NOMO-1 treated with dmso at 0.1 percent for 144 hours (cell line): ENCODE data around the gene EHD3.

Experiments used
- DNase-seq: peaks from one replicate; lab custom pipeline; 2025; ENCODE audit not compliant: unreplicated experiment; lab: John Stamatoyannopoulos, UW

The EHD3 gene

DNA sequence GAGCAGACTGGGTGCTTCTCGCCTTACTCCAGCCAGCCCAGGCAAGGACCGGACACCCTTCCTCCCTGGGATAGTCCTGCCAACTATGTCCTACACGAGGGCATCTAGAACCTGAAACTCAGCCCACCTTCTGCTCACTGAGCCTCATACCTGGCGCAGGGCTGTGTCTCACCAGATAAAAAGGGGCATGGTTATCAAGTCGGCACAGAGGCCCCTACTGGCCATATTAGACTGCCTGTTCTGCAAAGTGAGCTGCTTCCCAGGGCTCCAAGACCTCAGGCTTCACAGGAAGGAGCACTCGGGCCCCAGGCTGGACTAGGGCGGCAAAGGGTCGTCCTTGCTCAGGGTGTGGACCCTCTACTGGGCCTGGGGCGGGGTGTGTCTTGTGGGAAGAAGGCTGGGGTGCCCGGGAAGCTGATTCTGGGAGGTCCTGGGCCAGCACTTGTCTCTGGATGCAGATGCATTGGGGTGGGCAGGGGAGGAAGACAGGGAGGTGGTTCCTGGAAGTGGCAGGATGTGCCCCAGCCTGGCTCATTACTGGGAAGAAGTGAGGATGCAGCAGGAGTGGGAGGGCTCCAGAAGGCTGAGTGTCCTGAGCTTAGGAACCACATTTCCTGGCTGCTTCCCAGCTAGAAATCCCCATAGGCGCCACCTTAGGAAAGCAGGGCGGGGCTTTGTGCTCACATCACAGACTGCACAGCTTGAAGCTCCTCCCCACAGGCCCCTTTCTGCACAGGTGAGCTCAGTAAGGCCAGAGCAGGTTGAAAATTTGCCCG lies 19.6 kb downstream of the EHD3 start:
- no peak for DNase-seq

DNA sequence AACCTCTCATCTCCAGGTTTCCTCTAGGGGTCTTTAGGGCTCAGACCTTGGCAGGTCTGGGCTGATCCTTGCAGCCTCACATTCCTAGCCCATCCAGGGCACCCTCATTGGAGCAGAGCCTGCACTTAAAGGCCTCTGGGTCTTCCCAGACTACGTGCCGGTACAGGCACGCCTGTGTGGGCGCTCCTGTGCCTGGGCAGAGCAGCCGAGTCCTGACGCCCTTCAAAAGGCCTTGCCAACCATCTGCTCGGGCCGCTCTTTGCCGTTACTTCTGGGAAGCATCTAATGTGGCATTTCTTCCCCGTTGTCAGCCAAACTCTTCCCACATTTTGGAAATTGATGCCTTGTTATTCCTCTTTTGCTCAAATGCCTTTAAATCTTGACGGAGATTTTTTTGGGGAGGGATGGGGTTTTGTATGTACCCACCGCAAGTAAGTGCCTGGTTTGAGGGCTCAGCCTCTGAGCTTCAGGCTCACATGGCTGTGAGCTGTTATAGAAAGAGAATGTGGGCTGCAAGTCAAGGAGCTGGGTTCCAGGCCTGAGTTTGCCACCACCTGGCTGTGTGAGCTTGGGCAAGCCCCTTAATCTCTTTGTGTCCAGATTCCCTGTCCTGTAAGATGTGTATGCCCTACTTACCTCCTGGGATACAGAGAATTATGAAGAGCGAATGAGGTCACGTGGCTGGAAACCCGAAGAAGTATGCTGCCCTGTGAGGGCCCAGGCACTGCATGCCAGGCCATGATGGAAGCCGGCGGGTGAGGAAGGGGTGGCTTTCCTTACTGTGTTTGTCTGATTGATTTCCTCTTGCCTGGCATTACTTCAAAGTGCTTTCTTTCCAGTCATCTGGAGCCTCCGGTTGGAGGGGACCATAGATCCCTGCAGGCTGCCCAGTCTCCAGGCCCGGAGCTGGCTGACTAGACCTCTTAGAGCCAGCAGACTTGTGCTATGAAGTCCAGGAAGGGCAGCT lies 20.6 kb downstream of the EHD3 start:
- no peak for DNase-seq

DNA sequence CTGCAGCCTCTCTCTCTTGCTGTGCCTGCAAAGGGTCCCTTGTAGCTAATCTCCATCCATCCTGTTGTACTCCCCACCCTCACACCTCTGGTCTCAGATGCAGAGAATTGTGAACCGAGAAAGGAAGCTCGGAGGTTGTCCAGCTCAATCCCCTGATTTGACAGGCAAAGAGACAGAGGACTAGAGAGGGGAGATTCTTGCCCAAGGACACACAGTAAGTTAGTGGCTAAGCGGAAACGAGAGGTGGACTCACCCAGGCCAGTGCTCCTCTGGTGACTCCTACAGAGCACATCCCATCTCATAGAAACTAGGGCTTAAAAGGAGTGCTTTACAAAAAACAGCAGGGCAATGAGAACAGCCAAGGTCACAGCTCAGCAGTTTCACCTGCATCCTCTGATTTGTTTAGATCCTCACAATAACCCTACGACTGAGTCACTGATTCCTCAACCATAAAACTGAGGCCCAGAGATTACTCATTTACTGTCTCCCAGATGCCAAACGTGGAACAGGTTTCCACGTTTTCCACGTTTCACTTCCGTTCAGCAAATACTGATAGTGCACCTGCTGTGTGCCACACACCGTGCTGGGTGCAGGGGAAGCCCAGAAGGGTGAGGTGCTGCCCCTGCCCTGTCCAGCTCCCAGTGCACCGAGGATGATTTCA lies 22.1 kb downstream of the EHD3 start:
- DNase-seq = no peak

DNA sequence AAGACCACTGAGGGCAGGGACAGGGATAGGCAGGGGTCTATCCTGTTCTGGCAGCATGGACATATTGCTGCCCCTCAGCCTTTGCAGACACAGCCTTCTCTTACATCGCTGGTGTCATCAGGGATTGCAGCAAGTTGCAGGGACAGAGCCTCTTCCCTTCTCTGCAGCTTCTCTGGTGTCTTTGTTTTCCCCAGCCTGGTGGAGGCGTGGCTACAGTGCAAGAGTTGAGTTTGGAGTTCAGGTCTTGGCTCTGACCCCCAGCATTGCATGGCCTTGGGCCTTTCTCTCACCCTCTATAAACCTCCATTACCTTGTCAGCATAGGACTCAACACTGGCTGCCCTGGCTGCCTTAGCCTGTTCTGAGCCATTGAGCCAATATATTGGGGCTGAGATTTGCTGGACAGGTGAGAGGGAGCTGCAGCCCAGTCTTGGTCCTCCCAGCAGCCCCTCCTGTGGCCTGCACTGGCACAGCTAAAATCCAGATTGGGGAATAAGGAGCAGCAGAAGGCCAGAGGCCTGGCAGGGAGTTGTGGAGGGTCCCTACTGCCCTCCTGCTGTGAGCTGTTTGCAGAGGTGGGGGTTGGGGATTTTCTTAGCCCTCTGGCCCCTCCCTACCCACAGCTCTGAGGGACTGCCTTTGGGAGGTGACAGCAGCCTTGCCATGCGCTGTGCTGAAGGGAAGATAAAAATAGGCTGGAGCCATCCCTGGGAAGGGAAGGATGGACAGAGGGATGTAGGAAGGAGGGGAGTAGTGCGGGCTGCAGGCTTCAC lies 22.8 kb downstream of the EHD3 start:
- no peak for DNase-seq

DNA sequence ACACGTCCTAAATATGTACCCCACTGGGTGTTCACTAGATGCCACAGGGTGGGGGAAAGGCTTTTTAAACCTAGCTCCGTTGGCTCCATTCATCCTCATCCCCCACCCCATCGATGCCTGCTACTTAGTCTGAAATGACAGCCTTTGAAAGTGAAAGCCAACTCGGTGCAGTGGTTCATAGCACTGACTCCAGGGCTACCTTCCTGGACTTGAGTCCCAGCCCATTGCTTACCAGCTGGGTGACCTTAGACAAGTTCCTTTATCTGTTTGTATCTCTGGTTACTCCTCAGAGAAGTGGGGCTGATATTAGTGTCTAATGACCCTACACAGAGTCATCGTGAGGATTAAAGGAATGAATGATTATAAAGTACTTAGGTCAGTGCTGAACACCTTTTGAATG lies 24.4 kb downstream of the EHD3 start:
- DNase-seq = no peak

DNA sequence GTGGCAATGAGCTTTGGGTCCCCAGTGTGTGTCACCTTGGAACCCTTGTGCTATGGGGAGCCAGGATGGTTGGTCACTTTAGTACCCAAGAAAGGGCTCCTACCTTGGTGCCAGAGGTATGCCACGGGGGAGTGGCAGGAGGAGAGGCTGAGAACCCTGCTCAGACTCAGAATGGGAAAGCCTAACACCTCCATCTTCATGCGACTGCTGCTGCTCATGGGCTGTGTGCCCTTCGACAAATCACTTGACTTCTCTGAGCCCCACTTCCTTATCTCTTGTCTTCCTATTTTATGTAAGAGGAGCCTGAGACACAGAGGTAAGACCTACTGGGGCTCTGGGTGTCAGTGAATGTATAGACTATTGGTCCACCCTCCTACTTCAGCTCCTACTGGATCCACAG lies 25.1 kb downstream of the EHD3 start:
- DNase-seq = no peak

DNA sequence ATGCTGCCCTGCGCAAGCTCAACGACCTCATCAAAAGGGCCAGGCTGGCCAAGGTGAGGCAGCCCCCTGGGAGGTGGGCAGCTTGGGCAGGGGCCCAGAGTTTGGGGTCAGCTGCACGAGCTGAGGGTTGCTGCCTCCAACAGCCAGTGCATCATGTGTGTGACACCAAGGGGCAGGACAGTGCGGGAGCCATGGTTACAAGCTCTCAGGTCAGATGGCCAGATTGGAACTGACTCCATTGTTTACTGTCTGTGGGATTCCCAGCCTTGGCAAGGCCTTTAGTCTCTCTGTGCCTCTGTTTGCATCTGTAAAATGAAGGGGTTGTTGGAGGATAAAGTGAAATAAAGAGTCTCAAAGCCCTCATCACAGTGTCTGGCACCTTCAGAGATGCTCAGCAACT lies 26.9 kb downstream of the EHD3 start:
- no peak for DNase-seq

DNA sequence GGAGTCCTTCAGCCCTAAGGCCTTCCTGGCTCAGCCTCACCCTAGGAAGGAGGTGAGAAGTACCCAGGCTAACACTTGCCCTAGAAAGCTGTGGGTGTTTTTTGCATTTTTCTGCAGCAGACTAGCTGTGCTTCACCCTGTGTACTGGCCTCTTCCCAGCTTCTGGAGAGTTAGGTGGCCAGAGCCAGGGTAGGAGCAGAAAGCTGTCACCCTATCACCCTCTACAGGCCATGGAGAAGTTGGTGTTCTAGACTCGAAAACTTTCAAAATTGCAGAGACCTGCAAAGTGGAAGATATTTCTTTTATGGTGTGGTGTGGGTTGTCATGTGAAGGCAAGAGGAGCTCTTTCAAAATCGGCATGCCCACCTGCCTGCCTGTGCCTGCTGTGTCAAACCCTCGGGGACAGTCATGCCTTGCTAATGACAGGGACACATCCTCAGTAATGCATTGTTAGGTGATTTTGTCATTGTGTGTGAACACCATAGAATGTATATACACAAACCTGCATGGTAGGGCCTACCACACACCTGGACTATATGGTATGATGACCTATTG lies 29.8 kb downstream of the EHD3 start:
- no peak for DNase-seq

DNA sequence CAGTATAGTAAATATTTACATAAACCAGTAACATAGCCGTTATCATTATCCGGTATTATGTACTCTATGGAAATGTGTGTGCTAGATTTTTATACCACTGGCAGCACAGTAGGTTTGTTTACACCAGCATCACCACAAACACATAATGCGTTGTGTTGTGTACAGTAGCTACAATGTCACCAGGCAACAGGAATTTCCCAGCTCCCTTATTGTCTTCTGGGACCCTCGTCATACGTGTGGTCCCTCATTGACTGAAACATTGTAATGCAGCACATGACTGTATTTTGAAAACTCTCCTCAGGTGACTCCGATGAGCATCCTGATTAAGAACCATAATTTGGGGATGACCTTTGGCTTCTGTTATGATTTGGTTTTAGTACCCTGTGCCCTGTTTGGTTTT lies 31.3 kb downstream of the EHD3 start:
- no peak for DNase-seq

DNA sequence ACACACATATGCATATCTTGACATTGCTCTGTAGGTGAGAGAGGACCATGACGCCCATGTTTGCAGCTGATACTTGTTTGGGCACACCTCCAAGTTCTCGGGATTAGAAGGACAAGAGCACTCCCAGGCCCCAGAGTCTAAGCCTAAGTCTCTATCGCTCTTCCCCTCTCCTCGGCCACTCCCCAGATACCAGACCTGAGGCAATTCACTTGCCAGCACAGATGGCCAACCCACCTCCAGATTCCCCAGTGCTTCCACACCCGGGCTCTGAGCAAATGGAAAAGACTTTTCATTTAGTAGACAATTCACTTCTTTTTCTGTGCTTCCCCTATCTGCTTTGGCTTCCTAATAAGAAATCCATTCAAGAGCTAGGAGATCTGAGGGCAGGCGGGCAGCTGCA lies 32.9 kb downstream of the EHD3 start:
- DNase-seq = no peak

DNA sequence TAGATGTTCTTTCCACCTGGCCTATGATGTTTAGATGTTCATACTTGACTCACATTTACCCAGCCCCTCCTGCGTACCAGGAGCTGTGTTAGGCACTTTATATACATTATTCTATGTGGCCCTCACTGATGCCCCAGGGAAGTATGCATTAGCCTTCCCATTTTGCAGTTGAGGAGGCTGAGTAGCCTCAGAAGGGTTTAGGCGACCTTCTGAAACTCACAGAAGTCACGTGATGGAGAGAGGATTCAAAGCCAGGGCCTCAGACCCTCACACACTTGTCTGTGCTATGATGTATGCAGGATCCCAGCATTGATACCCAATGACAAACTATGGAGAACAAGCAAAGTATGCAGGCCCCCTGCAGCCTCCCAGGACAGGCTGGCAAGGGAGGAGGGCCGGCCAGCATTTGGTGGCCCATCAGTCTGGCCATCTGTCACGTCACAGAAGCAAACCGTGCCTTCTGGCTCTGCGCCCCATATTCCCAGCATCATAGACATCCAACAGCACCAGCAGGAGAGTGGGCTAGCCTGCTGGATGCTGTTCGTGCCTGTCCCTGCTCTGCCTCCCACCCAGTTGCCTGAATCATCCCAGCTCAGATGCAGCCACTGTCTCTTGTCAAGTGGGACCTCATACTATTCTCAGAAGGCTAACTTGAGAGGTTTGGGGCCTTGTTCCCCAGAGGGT lies 33.6 kb downstream of the EHD3 start:
- DNase-seq = no peak

DNA sequence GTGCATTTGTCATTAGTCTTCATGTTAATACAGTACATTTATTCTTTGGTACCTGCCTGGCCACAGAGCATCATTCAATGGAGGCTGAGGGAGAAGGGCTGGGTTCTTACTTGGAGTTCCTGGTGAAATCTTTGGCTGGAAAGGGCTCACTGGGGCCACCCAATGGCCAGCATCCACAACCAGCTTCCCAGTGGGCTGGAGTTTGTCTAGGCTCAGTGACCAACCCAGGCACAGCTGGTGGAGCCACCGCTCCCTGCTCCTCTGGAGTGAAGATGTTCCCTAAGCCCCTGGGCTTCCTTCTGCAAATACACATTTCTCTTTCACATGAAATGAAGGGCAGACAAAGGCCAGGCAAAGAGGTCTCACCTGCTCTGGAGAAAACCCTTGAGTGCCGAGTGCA lies 34.4 kb downstream of the EHD3 start:
- no peak for DNase-seq

DNA sequence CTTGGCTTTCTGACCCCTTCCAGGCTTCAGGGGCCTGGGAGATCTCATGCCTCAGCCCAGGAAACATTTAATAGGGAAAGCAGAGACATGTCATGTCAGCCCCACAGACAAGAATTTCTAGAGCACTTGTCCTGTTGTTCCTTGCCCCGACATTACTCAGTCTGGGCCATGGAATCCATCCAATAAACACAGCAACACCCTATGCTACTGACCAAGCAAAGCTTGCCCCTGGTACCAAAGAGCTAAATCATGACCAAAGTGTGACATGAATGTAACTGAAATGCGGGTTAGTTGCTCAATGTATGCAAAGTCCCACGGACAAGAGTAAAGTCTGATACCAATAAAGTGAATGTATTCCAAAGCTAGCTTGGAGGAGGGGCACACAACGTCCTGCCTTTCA lies 35.1 kb downstream of the EHD3 start:
- no peak for DNase-seq

DNA sequence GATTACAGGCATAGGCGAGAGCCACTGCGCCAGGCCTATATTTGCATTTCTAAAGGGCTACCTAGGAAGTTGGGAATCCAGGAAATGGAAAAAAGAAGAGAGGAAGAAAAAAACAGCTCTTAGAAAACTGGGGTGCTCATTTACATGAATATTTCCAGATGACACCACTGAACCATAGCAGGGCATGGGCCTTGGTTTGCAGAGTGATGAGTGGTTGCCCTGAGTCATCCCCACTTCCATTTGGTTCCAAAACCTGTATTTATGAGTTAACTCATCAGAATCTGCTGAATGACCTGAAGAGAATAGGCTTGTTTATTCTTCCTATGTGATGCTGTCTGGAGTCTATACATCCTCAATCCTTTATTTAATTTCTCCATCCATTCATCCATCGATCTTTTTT lies 36.2 kb downstream of the EHD3 start:
- DNase-seq = no peak

DNA sequence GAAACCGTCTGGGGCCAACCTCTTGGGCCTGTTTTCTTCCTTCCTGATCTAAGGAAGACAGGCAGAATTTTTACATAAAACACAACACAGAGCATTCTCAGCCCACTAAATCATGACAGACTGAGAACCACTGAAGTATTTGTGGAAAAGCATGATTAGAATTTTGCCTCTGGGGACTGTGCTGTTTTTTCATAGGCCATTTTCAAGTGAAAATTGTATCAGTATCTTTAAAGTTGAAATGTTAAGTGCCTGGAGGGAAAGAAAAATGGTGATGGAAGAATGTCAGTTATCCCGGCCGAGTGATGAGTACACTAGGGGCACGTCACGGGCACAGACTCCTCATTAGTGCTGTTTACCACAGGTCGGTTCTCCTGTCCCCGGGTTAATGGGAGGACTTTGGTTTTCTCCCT lies 36.9 kb downstream of the EHD3 start:
- no peak for DNase-seq

DNA sequence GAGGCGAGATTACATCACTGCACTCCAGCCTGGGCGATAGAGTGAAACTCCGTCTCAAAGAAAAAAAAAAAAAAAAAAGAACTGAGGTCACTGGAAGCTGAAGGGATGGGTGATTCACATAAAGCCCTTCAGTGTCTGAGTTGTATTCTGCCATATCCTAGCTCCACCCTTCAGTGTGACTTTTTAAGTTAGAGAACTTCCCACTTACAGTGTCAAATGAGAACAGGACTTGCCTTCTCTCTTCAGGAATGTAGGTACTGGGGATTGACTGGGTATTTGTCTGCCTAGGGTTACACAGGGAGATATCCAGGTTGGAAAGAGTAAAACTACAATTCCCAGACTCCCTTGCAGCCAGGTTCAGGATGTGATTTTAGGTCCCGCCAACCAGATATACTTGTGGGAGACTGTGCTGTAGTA lies 37.9 kb downstream of the EHD3 start:
- no peak for DNase-seq

DNA sequence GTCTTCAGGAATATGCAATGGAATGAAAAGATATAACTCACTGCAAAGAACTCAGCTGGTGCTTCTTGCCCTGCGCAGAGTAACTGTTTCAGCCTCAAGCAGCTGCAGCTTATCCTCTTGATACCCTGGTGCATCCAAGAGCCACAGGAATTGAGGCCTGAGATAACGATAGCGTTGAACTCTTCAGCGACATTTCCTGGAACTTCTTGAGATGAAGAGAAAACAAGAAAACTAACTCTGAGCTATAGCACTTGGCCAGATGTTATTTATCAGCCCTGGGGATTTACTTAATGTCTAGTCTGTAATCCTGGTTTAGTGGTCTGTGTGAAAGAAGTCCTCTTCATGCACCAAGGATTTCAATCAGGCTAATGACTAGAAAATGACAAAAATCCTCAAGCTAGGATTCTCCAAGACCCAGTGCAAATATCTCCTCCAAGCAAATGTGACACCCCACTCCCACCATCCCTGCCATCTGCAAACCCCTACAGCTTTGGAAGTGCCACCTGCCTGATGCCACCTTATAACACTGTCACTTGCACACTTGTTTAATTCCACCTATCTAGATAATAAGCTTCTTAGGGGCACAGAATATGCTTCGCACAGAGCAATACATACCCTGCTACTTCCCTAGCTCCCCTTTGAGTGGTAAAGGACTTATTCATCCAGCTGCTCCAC lies 40.6 kb downstream of the EHD3 start:
- DNase-seq = no peak

DNA sequence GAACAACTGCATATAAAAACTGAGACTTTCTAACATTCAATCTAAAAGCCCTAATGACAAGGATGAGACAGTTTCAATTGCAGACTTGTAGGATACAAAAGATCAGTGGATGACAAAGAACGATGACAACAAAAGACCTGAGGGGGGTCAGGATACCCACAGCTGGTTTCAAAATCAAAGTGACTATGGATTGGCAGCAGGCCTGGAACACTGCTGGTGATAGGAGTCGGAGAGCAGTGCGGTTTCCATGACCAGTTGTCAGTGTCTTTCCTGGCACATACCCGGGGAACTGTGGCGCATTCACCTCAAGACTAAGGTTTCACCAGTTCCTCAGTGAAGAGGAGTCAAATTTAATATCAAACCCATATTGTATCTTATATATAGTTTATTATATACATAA lies 42.0 kb downstream of the EHD3 start:
- DNase-seq = no peak

DNA sequence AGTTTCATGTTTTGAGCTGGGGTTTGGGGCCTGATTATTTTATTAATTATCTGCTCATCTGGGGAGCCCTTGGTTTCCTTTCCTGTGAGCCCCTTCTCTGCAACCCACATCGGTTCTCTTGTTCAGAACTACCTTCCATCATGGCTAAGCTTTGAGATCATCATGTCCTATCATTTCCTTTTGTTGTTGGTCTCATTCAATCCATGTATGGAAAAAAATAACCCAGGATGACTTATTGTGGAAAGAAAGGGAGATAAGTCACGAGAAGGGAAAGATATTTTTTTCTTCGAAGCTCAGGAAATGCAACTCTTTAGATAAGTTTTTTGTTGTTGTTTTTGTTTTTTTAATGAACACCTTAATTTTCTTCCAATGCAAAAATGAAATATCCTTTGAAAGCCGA lies 43.7 kb downstream of the EHD3 start:
- no peak for DNase-seq

DNA sequence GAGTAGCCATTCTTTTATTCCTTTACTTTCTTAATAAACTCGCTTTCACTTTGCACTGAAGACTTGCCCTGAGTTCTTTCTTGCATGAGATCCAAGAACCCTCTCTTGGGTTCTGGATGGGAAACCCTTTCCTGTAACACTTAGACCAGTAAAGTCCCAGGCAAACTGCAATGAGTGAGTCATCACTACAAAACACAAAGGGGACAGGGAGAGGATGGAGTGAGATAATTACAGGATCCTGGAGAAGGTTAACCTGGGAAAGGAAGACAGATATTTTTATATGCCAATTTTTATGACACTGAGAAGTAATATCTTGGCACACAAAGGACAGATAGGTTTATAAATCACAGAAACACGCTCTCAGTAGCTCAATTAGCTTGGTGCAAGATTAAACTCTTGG lies 48.7 kb downstream of the EHD3 start:
- DNase-seq = no peak
